ENCODE results near the gene TEX12. TPM values are rescaled to one million over a fixed set of nuclear protein-coding genes. Genes with fewer than 3 reads are reported as not detected.
A peak's percentile ranks its signal among the peaks of the same experiment; 100 is the strongest.

TEX12 gene
- total RNA-seq, 1 donor: not detected

DNA sequence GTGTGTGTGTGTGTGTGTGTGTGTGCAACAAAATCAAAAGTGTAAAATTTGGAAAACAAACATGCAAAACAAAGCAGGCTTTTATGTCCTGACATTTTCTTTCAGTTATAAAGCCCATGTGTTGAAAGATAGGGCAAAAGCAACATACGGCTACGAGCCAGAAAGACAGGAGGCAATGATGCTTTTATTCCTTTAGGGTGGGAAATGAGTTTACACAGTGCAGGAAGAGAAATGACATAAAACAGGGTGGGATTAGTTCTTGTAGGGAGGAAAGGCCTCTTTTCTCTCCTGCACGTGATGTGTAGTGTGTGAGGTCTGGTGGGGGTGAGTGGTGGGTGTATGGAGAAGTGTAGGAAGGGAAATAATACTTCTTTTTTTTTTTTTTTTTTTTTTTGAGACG, 32.7 kb upstream of the TEX12 start:
- TF ChIP-seq, protein P1, sequence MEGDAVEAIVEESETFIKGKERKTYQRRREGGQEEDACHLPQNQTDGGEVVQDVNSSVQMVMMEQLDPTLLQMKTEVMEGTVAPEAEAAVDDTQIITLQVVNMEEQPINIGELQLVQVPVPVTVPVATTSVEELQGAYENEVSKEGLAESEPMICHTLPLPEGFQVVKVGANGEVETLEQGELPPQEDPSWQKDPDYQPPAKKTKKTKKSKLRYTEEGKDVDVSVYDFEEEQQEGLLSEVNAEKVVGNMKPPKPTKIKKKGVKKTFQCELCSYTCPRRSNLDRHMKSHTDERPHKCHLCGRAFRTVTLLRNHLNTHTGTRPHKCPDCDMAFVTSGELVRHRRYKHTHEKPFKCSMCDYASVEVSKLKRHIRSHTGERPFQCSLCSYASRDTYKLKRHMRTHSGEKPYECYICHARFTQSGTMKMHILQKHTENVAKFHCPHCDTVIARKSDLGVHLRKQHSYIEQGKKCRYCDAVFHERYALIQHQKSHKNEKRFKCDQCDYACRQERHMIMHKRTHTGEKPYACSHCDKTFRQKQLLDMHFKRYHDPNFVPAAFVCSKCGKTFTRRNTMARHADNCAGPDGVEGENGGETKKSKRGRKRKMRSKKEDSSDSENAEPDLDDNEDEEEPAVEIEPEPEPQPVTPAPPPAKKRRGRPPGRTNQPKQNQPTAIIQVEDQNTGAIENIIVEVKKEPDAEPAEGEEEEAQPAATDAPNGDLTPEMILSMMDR (IDR thresholded peaks at IDR 0.05; ENCODE audit: extremely low read depth, low read depth, low read length): no peak
- no peak overlapping the region for H3K27ac ChIP-seq (ENCODE audit: low read depth, low read length)
- no peak overlapping the region for H3K4me2 ChIP-seq (ENCODE audit: insufficient read depth, low read length)
- no peaks in the 10 kb centered on the region for H3K4me1 ChIP-seq (ENCODE audit: insufficient read depth, low read length)
- no peaks in the 10 kb centered on the region for H3K9me3 ChIP-seq (ENCODE audit: low read depth, low read length)
- H3K36me3 ChIP-seq (ENCODE audit: insufficient read depth, low read length): no peaks in the 10 kb centered on the region
- DNase-seq (ENCODE audit: insufficient read length, low spot score, missing footprints): peak; percentile 14
- H3K4me3 ChIP-seq (ENCODE audit: insufficient read depth, low read length): no peak overlapping the region
- no peaks in the 10 kb centered on the region for H3K79me2 ChIP-seq (ENCODE audit: insufficient read depth, low read length)
- no peaks in the 10 kb centered on the region for H4K20me1 ChIP-seq (ENCODE audit: insufficient read depth, low read length)
- H3K27me3 ChIP-seq (ENCODE audit: insufficient read depth, low read length): no peaks in the 10 kb centered on the region
- no peak overlapping the region for H2AFZ ChIP-seq (ENCODE audit: low read length)

DNA sequence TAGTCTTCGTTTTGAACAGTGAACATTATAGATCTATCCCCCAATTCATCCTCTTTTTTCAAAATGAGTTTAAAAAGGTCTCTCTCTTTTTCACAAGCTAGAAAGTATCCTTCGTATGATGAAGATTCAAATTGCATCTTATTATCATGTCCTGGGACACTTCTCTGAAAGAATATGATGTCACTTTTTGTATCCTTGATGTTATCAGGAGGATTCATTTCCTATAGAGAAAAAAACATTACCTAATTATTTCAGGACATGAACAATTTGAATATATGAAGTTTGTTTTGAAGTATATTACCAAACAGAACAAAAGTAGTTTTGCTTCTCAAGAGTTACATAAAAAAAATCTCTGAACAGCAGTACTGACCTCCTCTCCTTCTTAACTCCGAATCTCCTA, 23.6 kb upstream of the TEX12 start:
- no peak overlapping the region for H2AFZ ChIP-seq (ENCODE audit: low read length)
- H4K20me1 ChIP-seq (ENCODE audit: insufficient read depth, low read length): no peaks in the 10 kb centered on the region
- no peak overlapping the region for H3K27ac ChIP-seq (ENCODE audit: low read depth, low read length)
- H3K27me3 ChIP-seq (ENCODE audit: insufficient read depth, low read length): no peaks in the 10 kb centered on the region
- no peak for DNase-seq (ENCODE audit: insufficient read length, low spot score, missing footprints)
- no peak overlapping the region for H3K4me3 ChIP-seq (ENCODE audit: insufficient read depth, low read length)
- no peak overlapping the region for H3K4me2 ChIP-seq (ENCODE audit: insufficient read depth, low read length)
- H3K79me2 ChIP-seq (ENCODE audit: insufficient read depth, low read length): no peaks in the 10 kb centered on the region
- peaks cover 3% of the 10 kb centered on the region for H3K9me3 ChIP-seq (ENCODE audit: low read depth, low read length)
- no peaks in the 10 kb centered on the region for H3K4me1 ChIP-seq (ENCODE audit: insufficient read depth, low read length)
- H3K36me3 ChIP-seq (ENCODE audit: insufficient read depth, low read length): no peaks in the 10 kb centered on the region
- TF ChIP-seq, protein P1 (IDR thresholded peaks at IDR 0.05; ENCODE audit: extremely low read depth, low read depth, low read length): no peak

DNA sequence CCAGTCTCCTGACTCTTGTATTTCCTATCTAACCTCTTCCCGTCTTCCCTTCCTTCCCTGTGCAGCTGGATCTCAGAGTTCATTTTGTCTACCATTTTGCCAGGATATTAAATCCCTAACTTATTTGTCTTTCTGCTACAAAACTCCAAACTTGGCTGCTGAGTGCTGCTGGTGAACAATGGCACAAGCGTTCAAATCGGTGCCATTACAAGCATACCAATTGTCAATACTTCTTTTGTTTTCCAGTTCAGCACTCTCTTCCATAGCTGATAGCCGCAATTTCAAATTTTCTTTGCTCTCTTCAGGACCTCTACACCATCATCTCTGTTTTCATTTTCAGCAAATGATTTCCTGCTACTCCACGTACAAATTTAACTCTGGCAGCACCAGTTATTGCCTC, 16.7 kb upstream of the TEX12 start:
- DNase-seq (ENCODE audit: insufficient read length, low spot score, missing footprints): no peak
- Histone ChIP-seq H3K27ac (ENCODE audit: low read depth, low read length) (no peak overlapping the region), H2AFZ (ENCODE audit: low read length) (no peak overlapping the region), H3K4me2 (ENCODE audit: insufficient read depth, low read length) (no peak overlapping the region), H4K20me1 (ENCODE audit: insufficient read depth, low read length) (no peaks in the 10 kb centered on the region), H3K79me2 (ENCODE audit: insufficient read depth, low read length) (no peaks in the 10 kb centered on the region), H3K4me1 (ENCODE audit: insufficient read depth, low read length) (no peaks in the 10 kb centered on the region), H3K4me3 (ENCODE audit: insufficient read depth, low read length) (no peak overlapping the region), H3K27me3 (ENCODE audit: insufficient read depth, low read length) (no peaks in the 10 kb centered on the region), H3K9me3 (ENCODE audit: low read depth, low read length) (no peaks in the 10 kb centered on the region), H3K36me3 (ENCODE audit: insufficient read depth, low read length) (no peaks in the 10 kb centered on the region)
- TF ChIP-seq, protein P1 (IDR thresholded peaks at IDR 0.05; ENCODE audit: extremely low read depth, low read depth, low read length): no peak

DNA sequence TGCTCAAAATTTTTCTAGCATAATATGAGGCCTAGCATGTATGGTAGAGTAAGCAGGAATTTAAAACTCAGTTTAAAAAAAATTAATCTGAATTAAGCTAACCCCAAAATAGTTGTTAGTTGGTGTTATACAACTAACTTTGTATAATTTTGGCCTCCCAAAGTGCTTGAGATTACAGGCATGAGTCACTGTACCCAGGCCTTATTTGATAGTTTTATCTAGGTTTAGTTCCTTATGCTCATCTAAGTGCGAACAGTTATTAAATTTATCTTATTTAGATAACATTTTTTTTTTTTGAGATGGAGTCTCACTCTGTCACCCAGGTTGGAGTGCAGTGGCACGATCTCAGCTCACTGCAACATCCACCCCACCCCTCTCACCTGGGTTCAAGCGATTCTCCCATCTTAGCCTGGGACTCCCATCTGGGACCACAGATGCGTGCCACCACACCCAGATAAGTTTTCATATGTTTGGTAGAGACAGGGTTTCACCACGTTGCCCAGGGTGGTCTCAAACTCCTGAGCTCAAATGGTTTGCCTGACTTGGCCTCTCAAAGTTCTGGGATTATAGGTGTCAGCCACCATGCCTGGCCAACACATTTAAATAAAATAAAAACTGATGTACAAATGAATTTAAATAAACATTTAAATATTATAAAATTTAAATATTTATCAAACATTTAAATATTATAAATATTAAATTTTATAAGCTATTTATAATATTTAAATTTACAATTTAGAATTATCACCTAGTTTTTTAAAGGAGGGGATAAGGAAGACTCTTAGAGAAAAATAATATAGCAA, 10.8 kb upstream of the TEX12 start:
- H3K4me3 ChIP-seq (ENCODE audit: insufficient read depth, low read length): no peak overlapping the region

More for the DNA sequence above, 10.8 kb upstream of the TEX12 start:
- TF ChIP-seq, protein P1 (IDR thresholded peaks at IDR 0.05; ENCODE audit: extremely low read depth, low read depth, low read length): no peak
- no peaks in the 10 kb centered on the region for H4K20me1 ChIP-seq (ENCODE audit: insufficient read depth, low read length)
- H2AFZ ChIP-seq (ENCODE audit: low read length): no peak overlapping the region
- no peak for DNase-seq (ENCODE audit: insufficient read length, low spot score, missing footprints)
- H3K27ac ChIP-seq (ENCODE audit: low read depth, low read length): peak overlapping the region; percentile 49
- H3K4me2 ChIP-seq (ENCODE audit: insufficient read depth, low read length): no peak overlapping the region
- no peaks in the 10 kb centered on the region for H3K79me2 ChIP-seq (ENCODE audit: insufficient read depth, low read length)
- H3K36me3 ChIP-seq (ENCODE audit: insufficient read depth, low read length): no peaks in the 10 kb centered on the region
- peaks cover 21% of the 10 kb centered on the region for H3K4me1 ChIP-seq (ENCODE audit: insufficient read depth, low read length)
- no peaks in the 10 kb centered on the region for H3K9me3 ChIP-seq (ENCODE audit: low read depth, low read length)
- H3K27me3 ChIP-seq (ENCODE audit: insufficient read depth, low read length): no peaks in the 10 kb centered on the region
